Ishikawa (cell line): ENCODE data around the gene DNAL1.

Source experiments
- CEBPB ChIP-seq: IDR thresholded peaks from 2 replicates; pipeline ENCODE4 v1.6.1; 2012
- CREB1 ChIP-seq: IDR thresholded peaks from 2 replicates; pipeline ENCODE4 v1.6.1; 2012; ENCODE audit warnings: low read depth
- EGR1 ChIP-seq: IDR thresholded peaks from 2 replicates; pipeline ENCODE4 v1.6.1; 2012
- EP300 ChIP-seq: IDR thresholded peaks from 2 replicates; pipeline ENCODE4 v1.6.1; 2012; ENCODE audit warnings: borderline replicate concordance
- FOXM1 ChIP-seq: IDR thresholded peaks from 2 replicates; pipeline ENCODE4 v1.6.1; 2012; ENCODE audit warnings: low read depth, borderline replicate concordance
- MAX ChIP-seq: IDR thresholded peaks from 2 replicates; pipeline ENCODE4 v1.6.1; 2012
- NFIC ChIP-seq: IDR thresholded peaks from 2 replicates; pipeline ENCODE4 v1.6.1; 2012
- RAD21 ChIP-seq: IDR thresholded peaks from 2 replicates; pipeline ENCODE4 v1.6.1; 2012; ENCODE audit warnings: low read depth
- REST ChIP-seq: IDR thresholded peaks from 2 replicates; pipeline ENCODE4 v1.6.1; 2012; ENCODE audit warnings: low read depth, mild to moderate bottlenecking
- TCF12 ChIP-seq: IDR thresholded peaks from 2 replicates; pipeline ENCODE4 v1.6.1; 2012; ENCODE audit warnings: low read depth
- TEAD4 ChIP-seq: IDR thresholded peaks from 2 replicates; pipeline ENCODE4 v1.6.1; 2012
- YY1 ChIP-seq: IDR thresholded peaks from 2 replicates; pipeline ENCODE4 v1.6.1; 2012; ENCODE audit warnings: low read depth

GRCh38 chr14:73625706-73626105, 19.1 kb upstream of the DNAL1 start:
- TF ChIP-seq EGR1 (no peak), NFIC (no peak), REST (no peak), CREB1 (no peak), TCF12 (no peak), RAD21 (no peak), EP300 (no peak), TEAD4 (no peak), FOXM1 (no peak), MAX (no peak), CEBPB (no peak), YY1 (no peak)
